Activated CD4-positive, alpha-beta T cell treated with anti-CD3 and anti-CD28 coated beads for 24 hours (primary cell): ENCODE results near the gene ITGB3.
A peak's percentile ranks its signal among the peaks of the same experiment; 100 is the strongest.
"Not testable (repeated sequence)": the region's sequence is repeated elsewhere in the genome, so short reads cannot be mapped to it uniquely, and the experiment has no call there.

Source experiments
- DNase-seq, 2 donors: peaks; one replicate each; pipeline ENCODE4 v3.0.0-alpha.2; 2020; ENCODE audit warnings: low read depth in 2 of 2

The ITGB3 gene

DNA sequence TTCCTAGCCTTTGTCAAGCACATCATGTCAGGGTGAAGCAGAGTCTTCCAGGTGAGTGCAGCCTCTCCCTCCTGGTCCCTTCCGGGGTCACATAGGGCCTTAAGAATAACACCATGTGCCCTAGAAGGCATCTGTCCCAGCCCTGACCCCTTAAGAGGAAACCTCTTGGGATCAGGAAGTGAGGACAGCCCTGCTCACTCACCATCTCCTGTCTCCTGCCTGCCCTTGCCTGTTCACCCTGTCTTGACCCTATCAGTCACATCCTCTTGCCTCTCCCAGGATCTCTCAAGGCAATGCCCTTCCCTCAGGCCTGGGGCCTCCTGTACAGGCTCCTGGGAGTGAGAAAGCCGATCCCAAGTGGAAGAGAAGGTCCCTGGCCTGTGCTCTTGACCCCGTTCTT, 30.6 kb upstream of the ITGB3 start:
- no peak for DNase-seq

GRCh38 chr17:47223460-47223859, 30.2 kb upstream of the ITGB3 start:
- no peak for DNase-seq

GRCh38 chr17:47224077-47224476, 29.6 kb upstream of the ITGB3 start:
- not testable (repeated sequence) for DNase-seq

- DNase-seq, result no peak
Measured at GRCh38 chr17:47224966-47225365, 28.7 kb upstream of the ITGB3 start.

GRCh38 chr17:47225436-47225858, 28.2 kb upstream of the ITGB3 start:
- no peak for DNase-seq

GRCh38 chr17:47225911-47226688, 27.5 kb upstream of the ITGB3 start:
- DNase-seq, result no peak

DNA sequence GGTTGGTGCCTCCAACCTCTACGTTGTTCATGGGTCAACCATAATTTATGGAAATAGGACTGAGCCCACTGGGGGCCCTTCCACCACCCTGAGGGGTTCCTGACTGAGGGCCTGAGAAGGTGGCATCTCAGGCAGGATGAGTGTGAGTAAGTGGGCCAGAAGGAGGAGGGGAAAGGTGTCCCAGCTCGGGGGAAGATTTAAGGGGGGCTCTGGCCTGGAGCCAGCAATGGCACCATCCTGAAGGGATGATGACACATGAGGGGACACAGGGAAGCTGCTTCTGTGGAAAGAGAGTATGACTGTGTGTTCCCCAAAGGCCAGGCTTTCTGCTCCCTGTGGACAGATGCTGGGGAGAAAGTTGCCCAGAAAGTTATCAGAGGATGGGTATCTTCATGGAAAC, 25.8 kb upstream of the ITGB3 start:
- DNase-seq, result no peak

DNA sequence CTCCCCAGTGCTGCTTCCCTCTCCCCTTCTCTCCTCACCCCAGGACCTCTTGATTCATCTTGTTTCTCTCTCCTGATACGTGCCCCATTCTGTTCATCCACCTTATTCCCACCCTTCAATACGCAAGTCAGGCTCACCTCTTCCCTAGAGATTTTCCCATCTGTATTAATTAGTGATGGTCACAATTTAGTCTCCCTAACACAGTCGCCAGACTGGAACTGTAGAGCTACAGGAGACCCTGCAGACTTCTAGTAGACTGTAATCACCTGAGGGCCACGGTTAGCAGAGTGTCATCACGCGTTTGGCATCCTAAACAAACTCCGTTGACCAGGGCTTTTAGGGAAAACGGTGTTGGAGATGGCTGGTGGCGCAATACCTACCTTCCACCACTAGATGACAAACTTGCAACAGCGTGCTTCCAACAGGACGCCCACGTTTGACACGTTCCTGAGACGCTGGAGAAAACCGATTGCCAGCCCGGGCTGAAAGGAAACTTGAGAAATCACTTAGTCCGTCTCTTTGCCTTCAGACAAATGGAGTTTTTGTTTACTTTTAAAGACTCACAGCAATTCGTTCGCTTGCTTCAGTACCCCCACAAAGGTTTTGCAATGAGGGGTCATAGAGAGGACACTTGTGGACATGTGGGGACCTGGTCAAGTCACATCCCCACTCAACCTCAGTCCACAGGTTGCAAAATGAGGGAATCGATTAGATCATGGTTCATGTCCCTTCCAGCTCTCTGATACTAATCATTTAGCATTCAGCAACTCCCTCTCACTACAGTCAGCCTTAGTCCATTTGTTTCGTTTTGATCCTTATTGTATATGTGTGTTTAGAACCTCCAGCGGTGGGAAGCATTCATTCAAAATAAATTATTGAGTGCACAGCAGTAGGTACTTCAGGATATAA, 23.8 kb upstream of the ITGB3 start:
- peak; percentile 58 to 72 for DNase-seq

- no peak for DNase-seq
Measured at GRCh38 chr17:47230864-47231263, 22.8 kb upstream of the ITGB3 start.

DNA sequence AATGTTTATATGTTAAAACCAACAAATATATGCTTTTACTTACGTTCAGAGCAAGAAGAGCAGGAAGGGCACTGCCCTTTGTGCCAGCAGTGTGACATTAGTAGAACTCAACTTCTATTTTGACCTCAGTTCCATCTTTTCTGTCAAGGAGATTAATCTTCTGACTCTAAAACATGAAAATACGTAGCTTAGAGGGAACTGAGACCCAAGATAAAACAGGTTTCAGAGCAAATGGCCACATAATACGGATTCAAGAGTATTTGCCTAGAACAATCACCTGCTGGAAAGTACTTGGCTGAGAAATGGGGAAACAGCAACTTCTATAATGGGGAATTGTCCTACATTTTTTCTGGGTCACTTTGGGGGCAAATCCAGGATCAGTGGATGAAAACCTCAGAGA, 22.3 kb upstream of the ITGB3 start:
- no peak for DNase-seq

DNA sequence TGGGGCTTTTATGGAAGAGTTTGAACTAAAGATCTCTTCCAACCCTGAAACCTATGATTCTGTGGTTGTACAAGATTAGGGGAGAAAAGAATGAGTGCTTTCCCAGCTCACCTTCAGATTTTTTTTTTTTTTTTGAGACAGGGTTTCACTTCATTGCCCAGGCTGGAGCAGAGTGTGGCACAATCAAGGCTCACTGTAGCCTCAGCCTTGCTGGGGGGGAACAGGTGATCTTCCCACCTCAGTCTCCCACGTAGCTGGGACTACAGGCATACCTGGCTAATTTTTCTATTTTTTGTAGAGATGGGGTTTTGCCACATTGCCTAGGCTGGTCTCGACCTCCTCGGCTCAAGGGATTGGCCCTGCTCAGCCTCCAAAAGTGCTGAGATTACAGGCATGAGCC, 21.8 kb upstream of the ITGB3 start:
- no peak for DNase-seq

- DNase-seq, result no peak
Measured at GRCh38 chr17:47232465-47232864, 21.2 kb upstream of the ITGB3 start.

DNA sequence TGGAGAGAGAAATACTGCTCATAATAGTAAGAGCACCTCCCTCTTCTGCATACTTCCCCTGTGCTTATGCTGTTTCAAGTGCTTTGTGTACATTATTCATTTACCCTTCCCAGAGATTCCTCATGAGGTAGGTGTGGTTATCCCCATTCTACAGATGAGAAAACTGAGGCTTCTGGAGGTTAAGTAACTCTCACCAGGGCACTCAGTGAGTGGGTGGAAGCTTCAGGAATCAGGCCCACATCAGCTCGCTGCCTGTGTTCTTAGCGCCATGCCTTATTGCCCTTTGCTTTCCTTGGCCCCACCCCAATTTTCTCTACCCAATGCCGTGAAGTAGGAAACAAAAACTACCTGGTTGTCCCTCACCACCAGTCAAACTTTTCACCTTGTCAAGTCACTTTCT, 18.1 kb upstream of the ITGB3 start:
- DNase-seq, result no peak

DNA sequence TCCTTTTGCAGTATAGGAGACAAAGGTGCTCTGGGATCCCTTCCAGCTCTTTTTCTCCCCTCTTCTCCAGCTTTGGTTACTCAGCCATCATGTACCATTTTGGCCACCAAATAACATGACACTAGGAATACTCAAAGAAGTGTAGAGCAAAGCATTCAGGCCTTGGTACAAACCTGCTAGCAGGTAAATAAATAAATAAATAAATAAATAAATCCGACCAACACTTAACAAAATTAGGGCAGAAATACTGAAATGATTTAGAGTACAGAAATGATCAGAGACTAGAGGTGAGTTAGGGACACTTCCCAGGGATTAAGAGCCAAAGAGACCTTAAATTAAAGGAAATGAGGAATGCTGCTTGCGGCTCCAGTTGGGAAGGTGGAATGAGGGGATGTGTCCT, 17.7 kb upstream of the ITGB3 start:
- no peak for DNase-seq

- no peak for DNase-seq
Measured at GRCh38 chr17:47237841-47238240, 15.8 kb upstream of the ITGB3 start.

DNA sequence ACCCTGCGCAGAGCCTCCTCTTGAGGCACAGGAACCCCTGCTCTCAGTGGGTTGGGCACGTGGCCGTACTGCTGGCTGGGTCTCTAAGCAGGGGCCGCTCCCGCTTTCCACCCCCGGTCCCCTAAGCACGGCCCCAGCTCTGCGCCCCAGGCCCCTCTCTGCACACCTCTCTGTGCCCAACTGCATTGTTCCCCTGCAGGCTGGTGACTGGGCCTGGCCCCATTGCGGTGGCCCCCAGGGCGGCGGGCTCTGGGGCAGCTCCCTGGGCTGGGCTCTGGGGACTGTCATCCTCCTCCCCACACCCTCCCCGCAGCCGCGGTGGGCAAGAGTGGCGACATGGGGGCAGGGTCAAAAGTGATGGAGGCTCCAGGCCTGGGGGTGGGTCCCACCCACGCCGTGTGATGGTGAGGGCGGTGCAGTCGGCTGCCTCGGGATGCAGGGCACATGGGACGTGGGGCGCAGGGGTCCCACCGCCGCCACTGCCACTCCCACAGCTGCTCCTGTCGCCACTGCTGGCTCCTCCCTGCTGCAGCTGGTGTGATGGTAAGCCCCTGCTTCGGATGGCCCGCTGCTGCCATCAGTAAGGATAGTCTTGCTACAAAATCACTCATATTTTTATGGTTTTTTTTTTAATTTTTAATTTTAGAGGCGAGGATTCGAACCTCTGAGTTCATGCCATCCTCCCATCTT, 15.2 kb upstream of the ITGB3 start:
- no peak for DNase-seq

DNA sequence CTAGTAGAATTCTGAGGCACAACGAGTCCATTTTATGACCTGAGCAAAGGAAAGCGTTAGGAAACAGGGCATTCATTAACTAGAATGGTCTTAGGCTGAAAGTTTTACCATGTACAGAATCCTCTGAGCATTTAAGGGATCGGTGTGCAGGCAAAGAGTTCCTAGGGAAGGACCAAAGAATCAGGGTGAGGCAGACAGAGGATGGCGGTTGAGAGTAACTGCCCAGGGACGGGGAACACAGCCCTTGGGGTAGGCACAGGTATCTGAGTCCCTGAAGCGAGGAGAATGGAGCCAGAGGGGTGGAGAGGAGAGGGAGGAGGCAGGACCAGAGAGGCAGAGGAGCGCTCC, 14.0 kb upstream of the ITGB3 start:
- DNase-seq, result no peak

DNA sequence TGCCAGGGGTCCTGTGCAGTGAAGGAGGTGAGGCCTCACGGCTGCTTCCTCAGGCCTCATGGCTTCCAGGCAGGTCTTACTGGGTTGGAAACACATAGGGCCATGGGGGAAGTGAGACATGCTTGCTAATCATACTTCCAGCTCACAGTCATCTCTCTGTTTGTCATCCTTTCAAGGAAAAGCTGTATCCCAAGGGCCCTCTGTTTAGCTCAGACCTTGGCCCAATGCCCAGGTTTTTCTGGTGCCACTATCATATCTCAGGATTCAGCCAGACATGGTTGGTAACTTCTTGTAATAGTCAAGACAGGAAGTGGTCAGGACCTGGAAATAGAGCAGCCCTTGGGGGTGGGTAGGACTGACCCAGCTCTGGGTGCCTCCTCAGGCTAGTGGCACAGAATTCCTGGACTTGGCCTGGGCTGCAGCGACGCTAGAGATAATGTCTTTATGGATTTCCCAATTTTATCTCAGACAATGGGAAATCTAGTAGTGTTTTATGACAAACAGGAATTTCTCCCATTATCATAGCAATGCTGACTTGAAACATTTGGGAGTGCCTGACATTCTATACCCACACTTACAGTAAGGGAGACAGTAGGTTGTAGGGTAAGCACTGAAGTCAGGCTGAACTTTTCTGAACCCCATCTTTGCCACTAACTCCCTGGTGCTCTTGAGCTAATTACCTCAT, 13.5 kb upstream of the ITGB3 start:
- no peak for DNase-seq

DNA sequence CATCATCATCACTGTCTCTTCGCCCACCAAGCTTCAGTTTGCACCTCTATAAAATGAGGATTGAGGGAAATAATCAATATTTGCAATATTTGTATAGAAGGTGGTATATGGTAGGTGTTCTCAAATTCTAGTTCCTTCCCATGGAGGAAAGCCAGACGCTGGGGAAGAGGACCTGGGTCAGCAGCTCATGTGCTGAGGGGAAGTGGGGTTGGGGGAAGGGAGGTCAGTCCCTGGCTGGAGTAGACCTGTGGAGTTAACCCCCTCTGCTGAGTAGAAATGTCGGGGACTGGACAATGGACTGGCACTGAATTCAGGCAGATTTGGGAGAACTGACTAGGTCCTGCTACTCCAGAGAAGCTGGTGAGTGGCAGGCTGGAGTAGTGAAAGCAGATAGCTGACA, 12.8 kb upstream of the ITGB3 start:
- DNase-seq, result no peak

GRCh38 chr17:47242648-47243047, 11.0 kb upstream of the ITGB3 start:
- no peak for DNase-seq

DNA sequence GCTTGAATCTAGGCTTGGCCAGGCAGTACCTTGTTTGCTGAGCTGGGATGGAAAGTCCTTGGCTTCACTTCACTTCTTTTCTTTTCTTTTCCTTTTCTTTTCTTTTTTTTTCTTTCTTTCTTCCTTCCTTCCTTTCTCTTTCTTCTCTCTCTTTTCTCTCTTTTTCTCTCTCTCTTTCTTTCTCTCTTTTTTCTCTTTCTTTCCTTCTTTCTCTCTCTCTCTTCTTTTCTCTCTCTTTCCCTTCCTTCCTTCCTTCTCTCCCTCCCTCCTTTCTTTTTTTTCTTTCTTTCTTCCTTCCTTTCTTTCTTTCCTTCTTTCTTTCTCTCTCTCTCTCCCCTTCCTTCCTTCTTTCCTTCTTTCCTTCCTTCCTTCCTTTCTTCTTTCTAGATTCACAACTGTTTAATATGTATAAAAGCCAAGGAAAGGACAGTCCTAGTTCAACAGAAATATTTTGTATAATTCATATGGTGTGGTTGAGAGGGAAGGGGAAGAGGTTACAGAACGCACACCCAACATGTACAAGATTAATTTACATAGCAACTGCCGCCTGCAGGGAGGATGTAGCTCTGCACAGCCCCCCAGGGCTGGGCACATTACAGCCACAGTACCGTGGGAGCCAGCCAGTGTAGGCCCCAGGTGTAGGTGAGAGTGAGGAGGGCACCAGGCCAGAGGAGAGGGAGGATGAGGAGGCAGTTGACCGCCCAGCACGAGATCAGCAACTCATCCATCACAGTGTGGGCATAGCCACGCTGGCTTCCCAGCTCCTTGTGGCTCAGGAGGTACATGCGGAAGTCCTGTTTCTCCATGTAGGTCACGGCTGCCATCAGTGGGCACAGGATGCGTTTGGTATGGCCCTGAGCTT, 9.7 kb upstream of the ITGB3 start:
- no peak for DNase-seq
